GM23338 (cell line): ENCODE results near the gene MYLK4. TPM values are rescaled to one million over a fixed set of nuclear protein-coding genes. Genes with fewer than 3 reads are reported as not detected.

ENCODE experiments used
- ATAC-seq: fragments of 200-7000 bp; cut with Tn5 transposase; 3 replicates; pipeline ENCODE4 v1.9.1; 2020
- DNase-seq: peaks from one replicate; pipeline ENCODE4 v3.0.0-alpha.2; 2015; ENCODE audit warnings: low spot score
- H2AFZ ChIP-seq: fragments of 200-600 bp; sonication (generic); 2 replicates; pipeline ENCODE4 v1.8.0; 2016; ENCODE audit warnings: antibody characterized with exemption, mild to moderate bottlenecking, moderate library complexity
- H3F3A ChIP-seq: fragments of 200-600 bp; sonication (generic); replicated peaks from 2 replicates; pipeline ENCODE4 v1.8.0; 2017; ENCODE audit warnings: antibody characterized with exemption, mixed run types, low read depth
- H3K27ac ChIP-seq: fragments of 200-600 bp; sonication (generic); 2 replicates; pipeline ENCODE4 v1.6.1; 2016; ENCODE audit warnings: low read depth
- H3K27me3 ChIP-seq: fragments of 200-600 bp; sonication (generic); 2 replicates; pipeline ENCODE4 v1.8.0; 2016; ENCODE audit warnings: mild to moderate bottlenecking, mixed run types, moderate library complexity; ENCODE audit not compliant: insufficient read depth
- H3K36me3 ChIP-seq: fragments of 200-600 bp; sonication (generic); 2 replicates; pipeline ENCODE4 v1.8.0; 2016; ENCODE audit warnings: mild to moderate bottlenecking; ENCODE audit not compliant: insufficient read depth
- H3K4me1 ChIP-seq: fragments of 200-600 bp; sonication (generic); 2 replicates; pipeline ENCODE4 v1.8.0; 2016; ENCODE audit warnings: mild to moderate bottlenecking, moderate library complexity; ENCODE audit not compliant: insufficient read depth
- H3K4me2 ChIP-seq: fragments of 200-600 bp; sonication (generic); 2 replicates; pipeline ENCODE4 v1.7.1; 2017; ENCODE audit warnings: mixed run types
- H3K4me3 ChIP-seq: fragments of 200-600 bp; sonication (generic); 2 replicates; pipeline ENCODE4 v1.6.1; 2016; ENCODE audit warnings: mixed run types
- H3K79me2 ChIP-seq: fragments of 200-600 bp; sonication (generic); replicated peaks from 2 replicates; pipeline ENCODE4 v1.8.0; 2017; ENCODE audit warnings: mild to moderate bottlenecking; ENCODE audit not compliant: insufficient read depth
- H3K9me2 ChIP-seq: fragments of 200-600 bp; sonication (generic); 2 replicates; pipeline ENCODE4 v1.8.0; 2017; ENCODE audit not compliant: insufficient read depth
- H4K20me1 ChIP-seq: fragments of 200-600 bp; sonication (generic); replicated peaks from 2 replicates; pipeline ENCODE4 v1.8.0; 2017; ENCODE audit warnings: mild to moderate bottlenecking; ENCODE audit not compliant: insufficient read depth
- H3K27ac Mint-ChIP-seq: 2 replicates; pipeline ENCODE4 v1.8.0; 2020; ENCODE audit warnings: inconsistent platforms, mild to moderate bottlenecking, moderate library complexity, mixed read lengths
- H3K27me3 Mint-ChIP-seq: 3 replicates; pipeline ENCODE4 v1.8.0; 2022; ENCODE audit warnings: low read depth, mild to moderate bottlenecking, moderate library complexity, mixed read lengths, inconsistent platforms; ENCODE audit not compliant: insufficient read depth, poor library complexity
- H3K36me3 Mint-ChIP-seq: 3 replicates; pipeline ENCODE4 v1.8.0; 2021; ENCODE audit warnings: low read depth, mild to moderate bottlenecking, inconsistent platforms, moderate library complexity, mixed read lengths
- H3K4me1 Mint-ChIP-seq: 3 replicates; pipeline ENCODE4 v1.8.0; 2020; ENCODE audit warnings: mild to moderate bottlenecking, inconsistent platforms, mixed read lengths
- H3K4me3 Mint-ChIP-seq: 3 replicates; pipeline ENCODE4 v1.8.0; 2021; ENCODE audit warnings: moderate library complexity, mild to moderate bottlenecking, inconsistent platforms, mixed read lengths
- H3K9me3 Mint-ChIP-seq: 3 replicates; pipeline ENCODE4 v1.8.0; 2020; ENCODE audit warnings: moderate library complexity, mild to moderate bottlenecking, inconsistent platforms, mixed read lengths
- CREB1 ChIP-seq: fragments of 250-450 bp; sonication (Bioruptor Pico); IDR thresholded peaks from 2 replicates; pipeline ENCODE4 v1.5.0; 2020; ENCODE audit warnings: low read depth, mild to moderate bottlenecking, moderate library complexity
- EZH2 ChIP-seq: fragments of 200-600 bp; sonication (generic); IDR thresholded peaks from one replicate; pipeline ENCODE4 v1.8.0; 2017; ENCODE audit warnings: antibody characterized with exemption, mild to moderate bottlenecking, low read depth; ENCODE audit not compliant: unreplicated experiment
- EZH2phosphoT487 ChIP-seq: fragments of 200-600 bp; sonication (generic); IDR thresholded peaks from one replicate; pipeline ENCODE4 v1.8.1; 2018; ENCODE audit warnings: antibody characterized with exemption; ENCODE audit not compliant: unreplicated experiment
- JUNB ChIP-seq: IDR thresholded peaks from one replicate; pipeline ENCODE4 v1.6.1; 2016; ENCODE audit warnings: antibody characterized with exemption; ENCODE audit not compliant: unreplicated experiment
- NANOG ChIP-seq: IDR thresholded peaks from 2 replicates; pipeline ENCODE4 v1.6.1; 2016; ENCODE audit warnings: antibody characterized with exemption, borderline replicate concordance
- POLR2AphosphoS5 ChIP-seq: IDR thresholded peaks from 2 replicates; pipeline ENCODE4 v1.6.1; 2016; ENCODE audit warnings: antibody characterized with exemption, low read depth
- REST ChIP-seq: IDR thresholded peaks from one replicate; pipeline ENCODE4 v1.6.1; 2018; ENCODE audit warnings: antibody characterized with exemption; ENCODE audit not compliant: unreplicated experiment
- STAT1 ChIP-seq: IDR thresholded peaks from one replicate; pipeline ENCODE4 v1.6.1; 2016; ENCODE audit warnings: antibody characterized with exemption; ENCODE audit not compliant: unreplicated experiment
- ZNF114 ChIP-seq: fragments of 250-450 bp; sonication (Bioruptor Pico); IDR thresholded peaks from 2 replicates; pipeline ENCODE4 v1.5.0; 2020; ENCODE audit warnings: mild to moderate bottlenecking, moderate library complexity
- ZNF331 ChIP-seq: fragments of 250-450 bp; sonication (Bioruptor Pico); IDR thresholded peaks from 2 replicates; pipeline ENCODE4 v1.5.0; 2020; ENCODE audit warnings: low read depth, mild to moderate bottlenecking, moderate library complexity
- polyA plus RNA-seq: library from polyadenylated mRNA; unstranded; fragments of >200 nt; fragmentation: Nextera tagmentation; extraction: Ambion mirVana; gene quantifications from 2 replicates; pipeline ENCODE4 v1.2.1, GENCODE V29; 2016
- total RNA-seq: library from RNA; depleted of rRNA; stranded (reverse); fragments of >200 nt; shearing (Covaris generic); gene quantifications from 2 replicates; pipeline ENCODE4 v1.2.3, GENCODE V29; 2014
- TF ChIP-seq, protein P1 (sequence below): fragments of 250-450 bp; sonication (Bioruptor Pico); IDR thresholded peaks from 2 replicates; pipeline ENCODE4 v1.5.0; 2020; ENCODE audit warnings: mild to moderate bottlenecking, moderate library complexity
- TF ChIP-seq, protein P2 (sequence below): IDR thresholded peaks from 2 replicates; pipeline ENCODE4 v1.6.1; 2016; ENCODE audit warnings: antibody characterized with exemption

The MYLK4 gene
- total and polyA plus RNA-seq, 2 experiments from 2014 or later: 0.03 to 0.17 TPM

DNA sequence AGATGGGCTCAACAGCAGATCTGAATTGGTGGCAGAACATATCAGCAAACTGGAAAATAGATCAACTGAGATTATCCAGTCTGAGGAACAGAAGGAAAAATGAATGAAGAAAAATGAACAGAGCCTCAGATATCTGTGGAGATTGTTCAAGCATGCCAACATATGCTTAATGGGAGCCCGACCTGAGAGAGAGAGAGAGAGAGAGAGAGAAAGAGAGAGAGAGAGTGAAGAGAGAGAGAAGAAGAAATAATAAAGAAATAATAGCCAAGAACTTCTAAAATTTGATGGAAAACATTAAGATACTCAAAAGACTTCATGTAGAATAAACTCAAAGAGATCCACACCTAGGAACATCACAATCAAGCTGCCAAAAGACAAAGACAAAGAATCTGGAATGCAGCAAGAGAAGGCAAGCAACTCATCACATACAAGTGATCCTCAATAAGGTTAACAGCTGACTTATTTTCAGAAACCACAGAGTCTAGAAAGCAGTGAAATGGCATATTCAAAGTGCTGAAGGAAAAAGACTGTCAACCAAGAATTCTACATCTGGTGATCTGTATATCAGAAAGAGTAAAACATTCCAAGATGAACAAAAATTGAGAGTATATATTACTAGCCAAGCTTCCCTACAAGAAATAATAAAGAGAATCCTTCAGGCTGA lies 97.2 kb downstream of the MYLK4 start:
- Mint-ChIP-seq H3K36me3 (peaks cover 20% of the 10 kb centered on the region), H3K9me3 (peaks cover 21% of the 10 kb centered on the region), H3K27ac (no peak overlapping the region), H3K4me1 (peaks cover 20% of the 10 kb centered on the region), H3K4me3 (no peak overlapping the region), H3K27me3 (no peaks in the 10 kb centered on the region)
- 0 out of 2 replicates have a peak, but pooled peaks cover 1% of the 10 kb centered on the region for H3K9me2 ChIP-seq
- no peaks in the 10 kb centered on the region for H3K36me3 ChIP-seq
- ATAC-seq (no peak), DNase-seq (no peak)
- TF ChIP-seq ZNF331 (no peak), POLR2AphosphoS5 (no peak), NANOG (no peak), JUNB (no peak), EZH2phosphoT487 (no peak), CREB1 (no peak), ZNF114 (CRISPR knock-in tag) (no peak), STAT1 (no peak), EZH2 (no peak), REST (no peak)
- TF ChIP-seq, protein P1, sequence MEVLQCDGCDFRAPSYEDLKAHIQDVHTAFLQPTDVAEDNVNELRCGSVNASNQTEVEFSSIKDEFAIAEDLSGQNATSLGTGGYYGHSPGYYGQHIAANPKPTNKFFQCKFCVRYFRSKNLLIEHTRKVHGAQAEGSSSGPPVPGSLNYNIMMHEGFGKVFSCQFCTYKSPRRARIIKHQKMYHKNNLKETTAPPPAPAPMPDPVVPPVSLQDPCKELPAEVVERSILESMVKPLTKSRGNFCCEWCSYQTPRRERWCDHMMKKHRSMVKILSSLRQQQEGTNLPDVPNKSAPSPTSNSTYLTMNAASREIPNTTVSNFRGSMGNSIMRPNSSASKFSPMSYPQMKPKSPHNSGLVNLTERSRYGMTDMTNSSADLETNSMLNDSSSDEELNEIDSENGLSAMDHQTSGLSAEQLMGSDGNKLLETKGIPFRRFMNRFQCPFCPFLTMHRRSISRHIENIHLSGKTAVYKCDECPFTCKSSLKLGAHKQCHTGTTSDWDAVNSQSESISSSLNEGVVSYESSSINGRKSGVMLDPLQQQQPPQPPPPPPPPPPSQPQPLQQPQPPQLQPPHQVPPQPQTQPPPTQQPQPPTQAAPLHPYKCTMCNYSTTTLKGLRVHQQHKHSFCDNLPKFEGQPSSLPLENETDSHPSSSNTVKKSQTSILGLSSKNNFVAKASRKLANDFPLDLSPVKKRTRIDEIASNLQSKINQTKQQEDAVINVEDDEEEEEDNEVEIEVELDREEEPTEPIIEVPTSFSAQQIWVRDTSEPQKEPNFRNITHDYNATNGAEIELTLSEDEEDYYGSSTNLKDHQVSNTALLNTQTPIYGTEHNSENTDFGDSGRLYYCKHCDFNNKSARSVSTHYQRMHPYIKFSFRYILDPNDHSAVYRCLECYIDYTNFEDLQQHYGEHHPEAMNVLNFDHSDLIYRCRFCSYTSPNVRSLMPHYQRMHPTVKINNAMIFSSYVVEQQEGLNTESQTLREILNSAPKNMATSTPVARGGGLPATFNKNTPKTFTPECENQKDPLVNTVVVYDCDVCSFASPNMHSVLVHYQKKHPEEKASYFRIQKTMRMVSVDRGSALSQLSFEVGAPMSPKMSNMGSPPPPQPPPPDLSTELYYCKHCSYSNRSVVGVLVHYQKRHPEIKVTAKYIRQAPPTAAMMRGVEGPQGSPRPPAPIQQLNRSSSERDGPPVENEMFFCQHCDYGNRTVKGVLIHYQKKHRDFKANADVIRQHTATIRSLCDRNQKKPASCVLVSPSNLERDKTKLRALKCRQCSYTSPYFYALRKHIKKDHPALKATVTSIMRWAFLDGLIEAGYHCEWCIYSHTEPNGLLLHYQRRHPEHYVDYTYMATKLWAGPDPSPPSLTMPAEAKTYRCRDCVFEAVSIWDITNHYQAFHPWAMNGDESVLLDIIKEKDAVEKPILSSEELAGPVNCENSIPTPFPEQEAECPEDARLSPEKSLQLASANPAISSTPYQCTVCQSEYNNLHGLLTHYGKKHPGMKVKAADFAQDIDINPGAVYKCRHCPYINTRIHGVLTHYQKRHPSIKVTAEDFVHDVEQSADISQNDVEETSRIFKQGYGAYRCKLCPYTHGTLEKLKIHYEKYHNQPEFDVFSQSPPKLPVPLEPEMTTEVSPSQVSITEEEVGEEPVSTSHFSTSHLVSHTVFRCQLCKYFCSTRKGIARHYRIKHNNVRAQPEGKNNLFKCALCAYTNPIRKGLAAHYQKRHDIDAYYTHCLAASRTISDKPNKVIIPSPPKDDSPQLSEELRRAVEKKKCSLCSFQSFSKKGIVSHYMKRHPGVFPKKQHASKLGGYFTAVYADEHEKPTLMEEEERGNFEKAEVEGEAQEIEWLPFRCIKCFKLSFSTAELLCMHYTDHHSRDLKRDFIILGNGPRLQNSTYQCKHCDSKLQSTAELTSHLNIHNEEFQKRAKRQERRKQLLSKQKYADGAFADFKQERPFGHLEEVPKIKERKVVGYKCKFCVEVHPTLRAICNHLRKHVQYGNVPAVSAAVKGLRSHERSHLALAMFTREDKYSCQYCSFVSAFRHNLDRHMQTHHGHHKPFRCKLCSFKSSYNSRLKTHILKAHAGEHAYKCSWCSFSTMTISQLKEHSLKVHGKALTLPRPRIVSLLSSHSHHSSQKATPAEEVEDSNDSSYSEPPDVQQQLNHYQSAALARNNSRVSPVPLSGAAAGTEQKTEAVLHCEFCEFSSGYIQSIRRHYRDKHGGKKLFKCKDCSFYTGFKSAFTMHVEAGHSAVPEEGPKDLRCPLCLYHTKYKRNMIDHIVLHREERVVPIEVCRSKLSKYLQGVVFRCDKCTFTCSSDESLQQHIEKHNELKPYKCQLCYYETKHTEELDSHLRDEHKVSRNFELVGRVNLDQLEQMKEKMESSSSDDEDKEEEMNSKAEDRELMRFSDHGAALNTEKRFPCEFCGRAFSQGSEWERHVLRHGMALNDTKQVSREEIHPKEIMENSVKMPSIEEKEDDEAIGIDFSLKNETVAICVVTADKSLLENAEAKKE (CRISPR knock-in tag): no peak
- TF ChIP-seq, protein P2, sequence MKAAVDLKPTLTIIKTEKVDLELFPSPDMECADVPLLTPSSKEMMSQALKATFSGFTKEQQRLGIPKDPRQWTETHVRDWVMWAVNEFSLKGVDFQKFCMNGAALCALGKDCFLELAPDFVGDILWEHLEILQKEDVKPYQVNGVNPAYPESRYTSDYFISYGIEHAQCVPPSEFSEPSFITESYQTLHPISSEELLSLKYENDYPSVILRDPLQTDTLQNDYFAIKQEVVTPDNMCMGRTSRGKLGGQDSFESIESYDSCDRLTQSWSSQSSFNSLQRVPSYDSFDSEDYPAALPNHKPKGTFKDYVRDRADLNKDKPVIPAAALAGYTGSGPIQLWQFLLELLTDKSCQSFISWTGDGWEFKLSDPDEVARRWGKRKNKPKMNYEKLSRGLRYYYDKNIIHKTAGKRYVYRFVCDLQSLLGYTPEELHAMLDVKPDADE: no peak
- H3K4me1 ChIP-seq: peaks cover 22% of the 10 kb centered on the region
- H3K4me3 ChIP-seq: no peak overlapping the region
- no peak overlapping the region for H3K4me2 ChIP-seq
- no peak overlapping the region for H2AFZ ChIP-seq
- no peaks in the 10 kb centered on the region for H4K20me1 ChIP-seq
- no peaks in the 10 kb centered on the region for H3K27me3 ChIP-seq
- no peaks in the 10 kb centered on the region for H3F3A ChIP-seq
- no peak overlapping the region for H3K27ac ChIP-seq
- H3K79me2 ChIP-seq: no peaks in the 10 kb centered on the region
